ENCODE measurements around the gene S100A7.

S100A7 gene

DNA sequence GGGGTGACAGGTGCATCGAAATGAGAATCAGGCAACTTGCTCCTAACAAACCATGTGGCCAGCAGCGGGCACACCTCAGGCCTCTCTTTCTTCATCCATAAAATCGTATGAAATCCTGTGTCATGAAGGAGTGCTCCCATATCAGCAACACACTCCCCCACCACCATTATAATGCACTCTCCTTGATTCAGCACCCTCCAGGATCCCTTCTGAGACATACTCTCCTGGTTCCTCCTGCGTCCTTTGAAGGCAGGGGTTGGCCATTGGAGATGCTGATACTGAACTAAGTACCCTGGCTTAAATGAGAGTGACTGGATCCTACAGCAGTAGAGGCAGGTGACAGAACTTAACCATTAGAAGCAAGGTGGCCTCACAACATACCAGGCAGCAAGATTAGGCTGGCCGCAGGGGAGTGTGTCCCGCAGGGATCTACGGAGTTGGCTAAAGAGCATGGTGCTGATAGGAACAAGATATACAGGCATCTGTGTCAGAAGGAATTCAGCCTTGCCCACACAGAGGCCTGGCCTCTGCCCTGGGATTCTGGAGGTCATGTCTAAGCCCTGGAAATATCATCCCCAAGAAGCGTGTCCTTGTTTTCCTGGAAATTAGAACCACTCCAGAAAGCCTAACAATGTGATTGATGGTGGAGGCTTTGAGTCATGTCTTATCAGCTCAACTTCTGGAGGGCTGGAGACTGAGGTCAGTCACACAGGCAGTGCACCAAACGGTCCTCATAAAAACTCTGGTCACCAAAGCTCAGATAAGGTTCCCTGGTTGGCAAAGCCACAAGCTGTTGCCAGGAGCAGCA lies 27.4 kb downstream of the S100A7 start:
- Histone ChIP-seq H3K27ac (ENCODE audit: low read depth, low read length) (no peak overlapping the region), H3K27me3 (ENCODE audit: low read length) (no peaks in the 10 kb centered on the region), H3K36me3 (ENCODE audit: low read length) (no peaks in the 10 kb centered on the region), H3K4me3 (ENCODE audit: insufficient read depth, low read length, poor library complexity, severe bottlenecking) (no peak overlapping the region), H3K79me2 (ENCODE audit: insufficient read depth, low read length) (no peaks in the 10 kb centered on the region), H4K20me1 (ENCODE audit: low read depth, low read length) (no peaks in the 10 kb centered on the region), H2AFZ (ENCODE audit: low read depth, low read length, severe bottlenecking) (no peak overlapping the region), H3K9ac (ENCODE audit: low read length) (no peak overlapping the region), H3F3A (ENCODE audit: insufficient read depth) (no peaks in the 10 kb centered on the region), H3K9me2 (replicated peaks; ENCODE audit: insufficient read depth, low read length) (no peaks in the 10 kb centered on the region), H3K4me2 (ENCODE audit: low read depth, low read length, poor library complexity, severe bottlenecking) (no peak overlapping the region), H3K9me3 (ENCODE audit: insufficient read depth, low read length) (no peaks in the 10 kb centered on the region)
- no peak for TF ChIP-seq EZH2phosphoT487 (conservative IDR thresholded peaks at IDR 0.05; ENCODE audit: low read length)
- TF ChIP-seq, protein P1, sequence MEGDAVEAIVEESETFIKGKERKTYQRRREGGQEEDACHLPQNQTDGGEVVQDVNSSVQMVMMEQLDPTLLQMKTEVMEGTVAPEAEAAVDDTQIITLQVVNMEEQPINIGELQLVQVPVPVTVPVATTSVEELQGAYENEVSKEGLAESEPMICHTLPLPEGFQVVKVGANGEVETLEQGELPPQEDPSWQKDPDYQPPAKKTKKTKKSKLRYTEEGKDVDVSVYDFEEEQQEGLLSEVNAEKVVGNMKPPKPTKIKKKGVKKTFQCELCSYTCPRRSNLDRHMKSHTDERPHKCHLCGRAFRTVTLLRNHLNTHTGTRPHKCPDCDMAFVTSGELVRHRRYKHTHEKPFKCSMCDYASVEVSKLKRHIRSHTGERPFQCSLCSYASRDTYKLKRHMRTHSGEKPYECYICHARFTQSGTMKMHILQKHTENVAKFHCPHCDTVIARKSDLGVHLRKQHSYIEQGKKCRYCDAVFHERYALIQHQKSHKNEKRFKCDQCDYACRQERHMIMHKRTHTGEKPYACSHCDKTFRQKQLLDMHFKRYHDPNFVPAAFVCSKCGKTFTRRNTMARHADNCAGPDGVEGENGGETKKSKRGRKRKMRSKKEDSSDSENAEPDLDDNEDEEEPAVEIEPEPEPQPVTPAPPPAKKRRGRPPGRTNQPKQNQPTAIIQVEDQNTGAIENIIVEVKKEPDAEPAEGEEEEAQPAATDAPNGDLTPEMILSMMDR (IDR thresholded peaks at IDR 0.05; ENCODE audit: insufficient read depth, low read length, poor library complexity, severe bottlenecking): no peak

DNA sequence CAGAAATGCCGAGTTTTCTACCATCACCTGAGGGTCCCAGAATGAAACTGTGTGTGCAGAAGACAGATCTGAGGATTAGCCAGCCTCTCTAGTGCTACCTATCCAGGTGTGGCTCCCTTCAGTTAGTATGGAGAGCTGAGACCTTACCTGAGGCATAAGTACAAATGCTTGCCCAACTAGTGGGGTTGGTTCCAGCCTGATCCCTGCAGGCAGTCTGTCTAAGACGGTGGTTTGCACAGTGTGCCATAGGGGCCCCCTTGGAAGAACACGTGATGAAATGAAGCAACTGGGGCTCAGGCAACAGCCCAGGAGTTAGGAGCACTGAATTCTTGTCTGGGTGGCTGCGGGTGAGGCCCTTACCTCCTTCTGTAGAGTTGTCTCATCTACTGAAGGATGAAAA lies 28.5 kb downstream of the S100A7 start:
- Histone ChIP-seq H3K4me3 (ENCODE audit: insufficient read depth, low read length, poor library complexity, severe bottlenecking) (no peak overlapping the region), H3K27me3 (ENCODE audit: low read length) (no peaks in the 10 kb centered on the region), H3K79me2 (ENCODE audit: insufficient read depth, low read length) (no peaks in the 10 kb centered on the region), H3K9me3 (ENCODE audit: insufficient read depth, low read length) (no peaks in the 10 kb centered on the region), H2AFZ (ENCODE audit: low read depth, low read length, severe bottlenecking) (no peak overlapping the region), H4K20me1 (ENCODE audit: low read depth, low read length) (no peaks in the 10 kb centered on the region), H3K27ac (ENCODE audit: low read depth, low read length) (no peak overlapping the region), H3K36me3 (ENCODE audit: low read length) (no peaks in the 10 kb centered on the region), H3K9me2 (replicated peaks; ENCODE audit: insufficient read depth, low read length) (no peaks in the 10 kb centered on the region), H3K9ac (ENCODE audit: low read length) (no peak overlapping the region), H3K4me2 (ENCODE audit: low read depth, low read length, poor library complexity, severe bottlenecking) (no peak overlapping the region), H3F3A (ENCODE audit: insufficient read depth) (no peaks in the 10 kb centered on the region)
- TF ChIP-seq EZH2phosphoT487 (conservative IDR thresholded peaks at IDR 0.05; ENCODE audit: low read length): no peak
- TF ChIP-seq, protein P1 (IDR thresholded peaks at IDR 0.05; ENCODE audit: insufficient read depth, low read length, poor library complexity, severe bottlenecking): no peak

DNA sequence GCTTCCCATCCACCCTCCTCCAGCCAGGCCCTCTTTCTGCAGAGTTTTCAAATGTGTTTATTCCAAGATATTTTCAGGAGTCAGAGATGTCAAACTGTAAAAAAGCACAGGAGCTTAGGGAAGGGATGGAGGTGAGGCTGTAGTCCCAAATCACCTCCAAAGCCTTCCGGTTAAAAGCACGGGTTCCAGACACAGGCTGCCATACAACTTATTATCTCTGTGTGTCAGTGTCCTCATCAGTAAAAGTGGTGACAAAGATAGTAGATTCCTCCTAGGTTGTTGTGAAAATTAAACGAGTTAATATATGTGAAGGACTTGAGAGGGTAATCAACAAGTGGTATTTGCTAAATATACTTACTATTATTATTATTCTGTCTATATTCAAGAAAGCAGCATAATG lies 29.0 kb downstream of the S100A7 start:
- no peak overlapping the region for H3K9ac ChIP-seq (ENCODE audit: low read length)
- H3K4me2 ChIP-seq (ENCODE audit: low read depth, low read length, poor library complexity, severe bottlenecking): no peak overlapping the region
- no peaks in the 10 kb centered on the region for H3K9me2 ChIP-seq (replicated peaks; ENCODE audit: insufficient read depth, low read length)
- H3K4me3 ChIP-seq (ENCODE audit: insufficient read depth, low read length, poor library complexity, severe bottlenecking): no peak overlapping the region
- no peak overlapping the region for H2AFZ ChIP-seq (ENCODE audit: low read depth, low read length, severe bottlenecking)
- no peaks in the 10 kb centered on the region for H3K36me3 ChIP-seq (ENCODE audit: low read length)
- no peaks in the 10 kb centered on the region for H3K27me3 ChIP-seq (ENCODE audit: low read length)
- no peak for TF ChIP-seq EZH2phosphoT487 (conservative IDR thresholded peaks at IDR 0.05; ENCODE audit: low read length)
- TF ChIP-seq, protein P1 (IDR thresholded peaks at IDR 0.05; ENCODE audit: insufficient read depth, low read length, poor library complexity, severe bottlenecking): no peak
- no peaks in the 10 kb centered on the region for H3K9me3 ChIP-seq (ENCODE audit: insufficient read depth, low read length)
- no peaks in the 10 kb centered on the region for H4K20me1 ChIP-seq (ENCODE audit: low read depth, low read length)
- H3K27ac ChIP-seq (ENCODE audit: low read depth, low read length): no peak overlapping the region
- no peaks in the 10 kb centered on the region for H3K79me2 ChIP-seq (ENCODE audit: insufficient read depth, low read length)
- no peaks in the 10 kb centered on the region for H3F3A ChIP-seq (ENCODE audit: insufficient read depth)

Measured in SU-DHL-6 (cell line).